Dermis blood vessel endothelial cell (primary cell): ENCODE results near the gene PTCD2. TPM values are rescaled to one million over a fixed set of nuclear protein-coding genes. Genes with fewer than 3 reads are reported as not detected.
A peak's percentile ranks its signal among the peaks of the same experiment; 100 is the strongest.
"Not testable (repeated sequence)": the region's sequence is repeated elsewhere in the genome, so short reads cannot be mapped to it uniquely, and the experiment has no call there.

Experiments used
- DNase-seq: peaks from one replicate; pipeline ENCODE4 v3.0.0; 2010
- total RNA-seq: library from RNA; depleted of rRNA; stranded (reverse); fragments of >200 nt; gene quantifications from 2 replicates; pipeline ENCODE4 v1.2.3, GENCODE V29; 2014

Gene PTCD2
- total RNA-seq, 1 donor from 2014 or later = 3.9 TPM

DNA sequence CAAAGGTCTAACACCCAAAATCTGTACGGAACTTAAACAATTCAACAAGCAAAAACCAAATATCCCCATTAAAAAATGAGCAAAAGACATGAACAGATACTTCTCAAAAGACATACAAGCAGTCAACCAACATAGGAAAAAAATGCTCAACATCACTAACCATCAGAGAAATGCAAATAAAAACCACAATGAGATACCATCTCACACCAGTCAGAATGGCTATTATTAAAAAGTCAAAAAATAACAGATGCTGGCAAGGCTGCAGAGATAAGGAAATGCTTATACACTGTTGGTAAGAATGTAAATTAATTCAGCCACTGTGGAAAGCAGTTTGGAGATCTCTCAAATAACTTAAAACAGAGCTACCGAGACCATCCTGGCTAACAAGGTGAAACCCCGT is 22.0 kb upstream of the PTCD2 start:
- DNase-seq = not testable (repeated sequence)

GRCh38 chr5:72298711-72299110 is 21.5 kb upstream of the PTCD2 start:
- DNase-seq = no peak

- peak; percentile 60 for DNase-seq
Observed at GRCh38 chr5:72300590-72301339, 19.4 kb upstream of the PTCD2 start.

- DNase-seq = no peak
Observed at GRCh38 chr5:72301557-72301956, 18.6 kb upstream of the PTCD2 start.

DNA sequence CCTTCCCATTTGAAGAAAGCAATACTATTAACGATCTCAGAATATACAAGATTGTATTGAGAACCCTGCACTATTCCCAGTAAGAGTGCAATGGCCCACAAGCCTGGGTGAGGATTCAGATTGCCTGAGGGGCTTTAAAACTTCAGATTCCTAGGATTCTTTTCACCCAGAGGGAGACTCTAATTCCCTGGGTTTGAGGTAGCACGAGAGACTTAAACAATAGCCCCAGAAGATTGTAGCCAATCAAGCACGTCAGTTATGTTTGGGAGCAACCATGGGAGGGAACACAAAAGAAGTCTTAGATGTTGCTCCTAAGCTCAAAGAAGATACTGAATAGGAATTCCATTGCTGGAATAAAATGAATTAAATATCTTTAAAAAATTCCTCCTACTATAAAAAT is 18.0 kb upstream of the PTCD2 start:
- DNase-seq = no peak

DNA sequence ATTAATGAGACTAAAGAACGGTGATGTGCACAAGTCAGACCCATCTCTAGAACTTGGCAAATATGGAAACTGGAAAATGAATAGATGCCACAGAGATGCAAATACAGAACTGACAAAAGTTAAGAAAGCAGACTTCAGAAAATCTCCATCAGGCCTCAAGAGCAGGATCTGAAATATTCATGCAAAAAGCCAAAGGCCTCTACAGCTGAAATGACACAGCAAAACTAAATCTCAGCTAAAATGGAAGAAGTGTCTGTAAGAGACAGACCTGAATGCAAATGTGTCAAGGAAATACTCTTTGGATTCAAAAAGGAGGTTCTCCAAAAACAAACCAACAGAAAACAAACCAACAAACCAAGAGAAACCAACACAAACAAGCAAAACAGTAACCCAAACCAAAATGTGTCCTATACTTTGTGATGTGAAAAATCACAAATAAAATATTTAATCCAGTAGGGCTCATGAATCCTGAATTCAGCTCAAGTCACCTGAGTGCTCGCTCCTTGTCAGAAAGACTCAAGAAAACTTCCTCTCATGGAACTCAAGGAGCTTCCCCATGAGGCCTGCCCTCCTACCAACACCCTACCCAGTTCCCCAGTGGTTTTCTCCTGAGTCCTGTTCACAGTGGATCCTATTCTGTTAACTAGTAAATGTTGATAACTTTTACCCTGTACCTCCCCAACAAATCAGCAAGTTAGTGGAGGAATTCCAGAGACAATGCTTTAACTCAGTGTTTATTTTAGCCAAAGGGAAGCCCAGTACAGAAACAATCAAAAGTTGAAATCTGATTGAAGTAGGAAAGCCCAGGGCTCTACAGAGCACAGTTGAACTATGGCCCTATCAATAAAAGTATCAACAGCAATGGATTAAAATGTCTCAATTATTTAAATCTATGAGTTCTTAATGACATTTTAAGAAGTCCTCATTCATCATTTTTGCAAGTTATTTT is 14.7 kb upstream of the PTCD2 start:
- no peak for DNase-seq

DNA sequence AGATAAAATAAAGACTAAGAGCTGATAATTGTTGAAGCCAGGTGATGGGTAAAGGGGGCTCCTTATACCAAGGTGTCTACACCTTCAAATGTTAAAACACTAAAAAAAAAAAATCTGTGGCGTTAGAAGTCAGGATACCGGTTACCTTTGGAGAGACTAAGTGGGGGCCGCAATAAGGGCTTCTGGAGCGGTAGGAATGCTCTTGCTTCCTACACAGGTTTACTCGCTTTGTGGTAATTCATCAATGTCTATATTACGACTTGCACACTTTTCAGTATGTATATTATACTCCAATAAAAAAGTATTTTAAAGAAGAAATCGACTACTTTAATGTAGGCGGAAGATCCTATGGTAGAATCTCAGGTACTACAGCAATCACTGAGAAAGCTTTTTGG is 12.6 kb upstream of the PTCD2 start:
- DNase-seq = no peak

DNA sequence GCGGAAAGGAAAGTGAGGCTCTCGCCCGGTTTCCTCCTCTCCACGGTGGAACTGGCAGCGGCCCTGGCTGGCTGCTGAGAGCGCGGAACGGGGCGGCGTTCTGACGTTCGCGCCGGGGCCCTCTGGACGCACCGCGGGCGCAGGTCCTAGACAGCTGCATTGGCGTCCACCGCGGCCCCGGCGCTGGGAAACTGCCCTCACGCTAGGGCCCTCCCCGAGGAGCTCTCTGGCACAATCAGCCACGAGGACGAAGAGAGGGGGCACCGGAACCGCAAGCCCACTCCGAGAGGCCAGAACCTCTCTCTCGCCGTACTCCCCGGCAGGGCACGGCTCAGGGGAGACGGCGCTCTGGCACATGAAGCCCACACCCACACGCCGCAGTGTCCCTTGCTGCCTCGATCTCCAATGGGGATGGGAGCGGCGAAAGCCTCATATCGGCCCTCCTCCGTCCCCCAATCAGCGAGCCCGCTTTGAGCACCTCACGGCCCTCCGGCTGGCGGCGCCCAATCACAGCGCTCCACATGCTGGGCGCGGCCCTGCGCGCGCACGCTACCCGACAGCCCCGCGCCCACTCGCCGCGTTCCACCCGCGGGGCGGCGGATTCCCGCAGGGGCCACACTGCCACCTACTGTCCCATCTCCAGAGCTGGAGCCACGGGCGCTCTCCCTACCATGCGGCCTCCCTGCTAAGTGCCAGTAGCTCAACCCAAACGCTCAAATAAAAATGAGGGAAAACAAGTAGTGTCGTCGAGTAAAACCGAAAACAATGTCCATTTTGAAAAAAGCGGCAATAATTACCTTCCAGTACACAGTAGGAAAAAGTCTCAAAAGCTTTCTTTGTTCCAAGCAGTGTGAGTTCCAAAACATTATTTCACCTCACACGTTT is 12.0 kb upstream of the PTCD2 start:
- peak; percentile 99 for DNase-seq

DNA sequence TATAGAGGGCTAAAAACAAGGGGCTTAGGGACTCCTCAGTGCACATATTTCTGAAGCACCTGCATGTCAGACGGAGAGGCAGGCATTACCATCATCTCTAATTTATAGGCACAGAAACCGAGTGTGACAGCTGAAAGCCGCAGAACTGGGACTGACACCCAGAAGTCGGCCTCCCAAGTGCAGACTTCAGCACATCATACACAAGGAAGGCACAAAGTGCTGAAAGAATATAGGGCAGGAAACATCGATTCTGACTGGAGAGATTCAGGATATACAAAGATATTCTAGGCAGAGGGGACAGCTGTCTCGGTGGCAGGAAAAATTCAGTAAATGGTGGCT is 11.4 kb upstream of the PTCD2 start:
- no peak for DNase-seq

DNA sequence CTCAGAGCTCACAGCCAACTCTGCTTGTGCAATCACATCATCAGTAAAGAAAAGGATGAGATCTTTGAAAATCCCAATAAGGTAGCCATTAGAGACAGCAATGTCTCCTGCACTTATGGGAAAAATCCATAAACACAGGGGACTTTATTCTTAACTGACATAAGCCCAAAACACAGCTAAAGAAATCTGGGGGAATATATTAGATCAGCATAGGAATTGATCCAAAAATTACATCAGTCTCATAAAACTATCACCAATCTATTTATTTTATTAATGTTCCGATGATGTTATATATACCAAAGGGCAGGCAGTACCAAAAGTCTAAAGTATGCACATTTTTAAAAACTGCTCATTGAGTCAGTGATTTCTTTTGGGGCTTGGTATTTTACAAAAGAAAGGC is 7.0 kb upstream of the PTCD2 start:
- DNase-seq = no peak

GRCh38 chr5:72314571-72315172 is 5.5 kb upstream of the PTCD2 start:
- peak; percentile 86 for DNase-seq

DNA sequence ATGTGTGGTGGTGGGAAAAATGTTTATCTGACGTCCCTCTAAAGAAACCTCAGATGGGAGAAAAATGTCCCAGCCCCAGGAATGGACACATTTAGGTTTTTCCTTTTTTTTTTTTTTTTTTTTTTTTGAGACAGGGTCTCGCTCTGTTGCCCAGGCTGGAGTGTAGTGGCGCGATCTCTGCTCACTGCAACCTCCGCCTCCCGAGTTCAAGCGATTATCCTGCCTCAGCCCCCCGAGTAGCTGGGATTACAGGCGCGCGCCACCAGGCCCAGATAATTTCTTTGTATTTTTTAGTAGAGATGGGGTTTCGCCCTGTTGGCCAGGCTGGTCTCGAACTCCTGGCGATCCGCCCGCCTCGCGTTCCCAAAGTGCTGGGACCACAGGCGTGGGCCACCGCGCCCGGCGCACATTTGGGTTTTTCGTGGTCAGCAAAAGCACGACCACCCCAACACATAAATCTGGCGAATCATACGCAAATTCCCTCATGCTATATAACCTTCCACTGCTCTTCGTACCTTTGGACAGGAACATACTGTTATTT is 668 bp upstream of the PTCD2 start:
- not testable (repeated sequence) for DNase-seq

DNA sequence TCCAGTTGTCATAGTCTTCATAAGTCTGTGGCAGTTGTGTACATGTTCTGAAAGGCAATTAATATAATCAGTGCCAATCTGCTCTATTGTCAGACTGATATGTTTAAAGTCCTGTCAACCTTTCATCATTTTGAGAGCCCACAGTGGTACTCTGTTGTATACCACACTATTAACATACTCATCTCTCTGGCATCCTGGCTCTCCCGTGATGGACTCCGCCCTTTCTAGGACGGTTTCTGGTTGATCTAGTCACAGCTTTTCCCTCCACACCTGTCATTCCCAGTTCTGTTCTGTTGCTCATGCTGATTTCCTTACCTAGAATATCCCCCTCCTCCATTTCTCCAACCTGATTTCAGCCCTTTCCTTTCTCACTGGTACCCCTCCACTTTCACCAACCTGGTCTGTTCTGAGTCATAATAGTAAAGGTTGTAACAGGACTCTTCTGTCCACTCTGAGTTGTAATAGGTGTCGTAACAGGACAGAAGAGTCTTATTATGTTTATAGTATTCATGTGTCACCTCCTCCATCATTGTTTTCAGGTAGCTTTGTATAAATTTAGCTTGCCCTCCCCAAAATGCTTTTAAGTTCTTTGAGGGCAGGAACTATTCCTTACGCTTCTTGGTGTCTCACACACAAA is 4.1 kb downstream of the PTCD2 start:
- no peak for DNase-seq

- no peak for DNase-seq
Observed at GRCh38 chr5:72325566-72326305, 5.6 kb downstream of the PTCD2 start.

- DNase-seq = no peak
Observed at GRCh38 chr5:72326306-72326649, 6.1 kb downstream of the PTCD2 start.

DNA sequence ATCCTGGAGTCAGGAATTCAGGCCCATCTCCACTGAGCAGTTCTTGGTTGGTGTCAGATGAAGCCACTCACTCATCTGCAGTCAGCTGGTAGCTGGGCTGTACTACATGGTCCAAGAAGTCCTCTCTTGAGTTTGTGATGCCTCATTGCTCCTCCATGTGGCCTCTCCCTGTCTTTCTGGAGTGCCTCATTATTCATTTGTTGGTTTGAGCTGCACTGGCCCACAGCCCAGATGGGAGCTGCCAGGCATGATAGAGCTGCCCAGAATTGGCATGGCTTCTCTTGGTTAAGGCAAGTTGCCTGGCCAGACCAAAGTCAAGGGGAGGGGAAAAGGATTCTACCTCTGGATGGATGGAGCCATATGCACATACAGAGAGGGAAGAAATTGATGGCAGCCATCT is 8.0 kb downstream of the PTCD2 start:
- DNase-seq = no peak

- DNase-seq = no peak
Observed at GRCh38 chr5:72330712-72331111, 10.5 kb downstream of the PTCD2 start.

DNA sequence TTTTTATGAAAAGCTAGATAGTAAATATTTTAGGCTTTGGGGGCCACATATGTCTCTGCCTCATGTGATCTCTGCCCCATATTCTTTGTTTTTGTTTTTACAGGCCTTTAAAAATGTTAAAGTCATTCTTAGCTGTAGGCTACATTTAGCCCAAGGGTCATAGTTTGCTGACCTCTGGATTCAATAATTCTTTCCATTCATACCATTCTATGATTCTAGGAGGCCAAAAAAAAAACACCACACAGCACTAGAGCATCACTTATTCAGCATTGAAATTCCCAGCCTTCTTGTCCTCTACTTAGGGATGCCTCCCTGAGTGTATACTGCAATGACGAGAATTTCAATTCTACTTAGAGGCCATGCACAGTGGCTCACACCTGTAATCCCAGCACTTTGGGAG is 17.0 kb downstream of the PTCD2 start:
- no peak for DNase-seq

- DNase-seq = no peak
Observed at GRCh38 chr5:72338689-72339209, 18.6 kb downstream of the PTCD2 start.

DNA sequence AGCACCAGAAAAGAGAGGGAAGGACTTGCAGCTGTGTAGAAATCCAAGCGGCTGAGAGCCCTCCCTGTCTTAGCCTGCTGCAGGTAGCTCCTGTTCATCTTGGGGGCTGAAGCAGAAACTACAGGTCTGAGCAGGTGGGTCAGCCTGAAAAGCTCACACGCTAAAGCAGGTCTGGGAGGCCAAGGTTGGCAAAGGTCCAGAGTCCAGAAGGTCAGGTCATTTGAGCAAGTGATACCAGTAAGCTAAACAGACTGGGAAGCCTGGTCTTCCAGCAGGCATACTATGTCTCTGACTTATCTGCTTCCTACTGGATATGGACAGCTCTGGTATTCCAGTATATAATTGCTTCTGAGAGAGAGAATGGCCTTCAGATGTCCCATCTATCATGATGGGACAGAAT is 26.2 kb downstream of the PTCD2 start:
- DNase-seq = no peak

DNA sequence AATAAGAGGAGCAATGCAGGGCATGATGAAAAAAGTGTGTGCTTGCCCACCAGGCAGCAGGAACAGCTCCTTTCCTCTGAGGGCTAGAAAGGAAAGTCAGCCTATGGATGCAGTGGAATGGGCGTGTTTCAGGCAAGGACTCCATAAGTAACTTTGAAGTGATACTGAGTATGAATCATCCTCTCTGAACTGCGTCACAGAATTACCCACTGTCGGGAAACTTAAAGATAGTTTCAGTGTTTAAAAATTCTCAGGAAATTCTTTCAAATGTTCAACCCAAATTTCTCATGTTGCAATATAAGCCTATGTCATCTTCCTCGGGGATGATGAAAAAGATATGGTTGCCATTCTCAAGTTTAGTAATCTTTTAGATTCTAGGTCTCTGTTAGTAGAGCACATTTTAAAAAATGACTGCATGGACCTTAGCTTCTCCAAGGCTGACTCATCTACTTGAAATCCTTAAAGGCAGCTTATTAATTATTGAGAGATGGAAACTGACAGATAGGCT is 27.7 kb downstream of the PTCD2 start:
- peak; percentile 46 for DNase-seq
